IPS DF 4.7 (cell line): ENCODE results near the gene MAGI1.

ENCODE experiments used
- DNase-seq: peaks from one replicate; pipeline ENCODE4 v3.0.0-alpha.2; 2013; ENCODE audit warnings: low spot score; ENCODE audit errors: extremely low read depth

Gene MAGI1

GRCh38 chr3:65597226-65597951, 441.3 kb downstream of the MAGI1 start:
- DNase-seq, result peak; percentile 71

DNA sequence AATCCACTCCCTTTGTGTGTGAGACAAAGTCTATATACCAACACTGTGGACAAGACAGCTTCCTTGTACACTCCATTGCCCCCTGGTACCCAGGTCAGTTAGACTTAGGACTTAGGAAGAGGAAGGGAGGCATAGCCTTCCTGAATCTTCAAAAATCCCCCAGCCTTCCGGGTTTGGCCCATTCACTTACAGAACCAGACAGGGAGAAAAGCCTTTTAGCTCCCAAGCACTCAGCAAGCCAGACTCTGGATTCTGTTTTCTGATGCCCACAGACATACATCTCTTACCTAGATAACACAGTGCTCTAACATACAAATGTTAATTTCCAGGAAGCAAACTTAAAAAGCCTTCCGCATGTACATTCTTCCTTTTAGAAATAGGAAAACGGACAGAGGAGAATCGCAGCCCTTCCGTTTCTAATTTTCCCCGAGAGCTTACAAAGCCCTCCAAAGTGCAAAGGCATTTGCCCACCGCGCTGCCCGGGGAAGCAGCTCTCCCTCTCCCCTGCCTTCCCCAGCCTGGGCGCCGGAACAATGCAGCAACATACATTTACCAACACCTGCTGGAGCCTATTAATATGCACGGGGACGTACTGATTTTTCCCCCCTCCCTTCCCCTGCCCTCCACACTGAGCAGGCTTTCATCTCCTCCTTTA, 442.0 kb downstream of the MAGI1 start:
- DNase-seq, result no peak

DNA sequence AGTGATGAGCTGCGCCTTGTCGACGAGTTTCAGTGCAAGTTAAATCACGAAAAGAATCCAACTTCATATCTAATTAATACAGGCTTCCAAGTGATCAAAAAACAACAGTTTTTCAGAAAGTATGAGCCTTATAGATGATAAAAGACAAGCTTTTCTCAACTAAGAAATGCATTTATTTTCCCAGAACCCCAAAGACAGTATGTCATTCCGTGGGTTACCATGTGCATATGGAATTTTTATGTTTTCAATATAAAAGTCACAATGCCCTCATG, 442.8 kb downstream of the MAGI1 start:
- DNase-seq, result no peak

- DNase-seq, result no peak
Observed at GRCh38 chr3:65595222-65596028, 443.3 kb downstream of the MAGI1 start.

DNA sequence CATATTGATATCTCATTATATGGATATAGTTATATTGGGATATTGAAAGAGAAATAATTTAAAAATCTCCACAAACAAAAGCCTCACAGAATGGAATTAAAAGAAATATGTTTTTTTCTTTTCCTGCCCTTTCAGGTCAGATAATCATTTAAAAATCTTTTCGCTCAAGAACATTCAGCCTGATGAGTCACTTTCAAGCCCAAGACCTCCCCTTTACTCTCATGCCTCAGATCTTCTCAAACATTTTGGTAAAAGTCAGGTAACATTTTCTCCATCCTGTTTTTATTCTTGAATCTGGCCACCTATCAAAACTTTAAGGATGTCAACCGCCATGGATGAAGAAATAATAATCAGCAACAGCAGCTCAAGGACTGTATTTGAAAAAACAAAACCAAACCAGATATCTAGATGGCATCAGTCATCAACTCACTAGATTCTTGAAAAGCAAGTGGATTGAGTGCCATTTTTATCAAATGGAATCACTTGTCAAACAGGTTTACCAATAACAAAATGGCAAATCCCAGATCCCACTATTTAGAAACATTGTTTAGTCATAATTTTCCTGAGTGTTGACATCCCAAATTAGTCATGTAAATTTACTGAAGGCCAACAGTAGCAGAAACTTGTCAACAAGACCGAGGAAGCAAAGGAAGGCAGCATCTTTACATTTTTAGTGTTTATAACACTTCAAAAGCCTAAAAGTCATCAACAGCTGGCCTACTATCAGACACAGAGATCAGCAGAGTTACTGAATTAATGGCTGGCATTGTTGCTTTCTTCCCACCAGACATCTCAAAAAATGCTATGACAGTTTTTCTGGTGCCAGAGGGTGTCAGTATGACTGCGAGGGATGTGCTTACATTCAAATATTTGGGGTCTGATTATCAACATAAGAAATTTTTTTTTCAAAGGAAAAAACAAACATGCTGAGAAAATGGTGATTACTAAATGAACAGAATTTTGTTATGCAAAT, 444.7 kb downstream of the MAGI1 start:
- DNase-seq, result no peak

GRCh38 chr3:65591313-65591712, 447.4 kb downstream of the MAGI1 start:
- no peak for DNase-seq

GRCh38 chr3:65588884-65589283, 449.8 kb downstream of the MAGI1 start:
- DNase-seq, result no peak

DNA sequence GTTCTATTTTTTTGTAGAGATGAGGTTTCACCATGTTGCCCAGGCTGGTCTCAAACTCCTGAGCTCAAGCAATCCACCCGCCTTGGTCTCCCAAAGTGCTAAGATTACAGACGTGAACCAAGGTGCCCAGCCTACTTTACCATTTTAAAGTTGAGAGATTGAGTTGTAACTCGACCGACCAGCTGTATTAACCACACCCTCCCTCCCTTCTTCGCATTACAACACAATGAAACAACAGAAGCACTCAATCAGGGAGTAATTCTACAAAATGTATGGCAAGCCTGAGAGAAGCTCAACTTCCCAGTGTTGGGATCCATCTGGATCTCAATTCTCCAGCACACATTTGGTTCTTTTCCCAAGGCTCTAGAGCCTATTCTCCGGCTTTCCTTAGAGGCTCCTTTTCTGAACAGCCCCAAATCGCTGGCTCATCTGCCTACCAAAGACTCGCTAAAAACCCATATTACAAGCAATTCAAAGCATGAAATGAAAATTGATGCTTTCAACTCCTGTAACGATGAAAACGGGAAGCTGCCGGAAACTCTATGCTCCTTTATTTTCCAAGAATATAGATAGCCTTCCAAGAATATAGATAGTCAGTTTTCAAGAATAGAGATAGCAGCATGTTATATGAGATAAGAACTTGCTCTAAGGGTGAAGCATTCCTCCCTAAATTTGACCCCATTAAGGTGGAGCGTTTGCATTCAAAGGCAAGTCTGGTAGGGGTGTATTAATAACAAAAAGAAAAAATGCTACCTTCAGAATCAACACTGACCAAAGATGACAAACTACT, 450.9 kb downstream of the MAGI1 start:
- no peak for DNase-seq

DNA sequence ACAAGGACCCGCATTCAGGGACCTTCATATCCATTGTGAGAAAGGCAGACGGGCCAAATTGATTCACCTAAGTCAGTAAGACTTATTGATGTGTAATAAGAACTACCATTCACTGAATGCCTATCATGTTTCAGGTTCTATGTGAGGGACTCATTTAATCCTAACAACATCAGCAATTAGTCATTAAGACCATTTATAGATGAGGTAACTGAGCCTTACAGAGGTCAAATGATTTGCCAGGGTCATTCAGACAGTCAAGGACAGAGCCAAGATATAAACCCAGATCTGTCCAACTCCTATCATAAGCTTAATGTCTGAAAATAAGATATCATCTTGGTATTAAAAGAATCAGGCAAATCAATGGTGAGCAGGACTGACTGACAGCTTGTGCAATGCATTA, 453.8 kb downstream of the MAGI1 start:
- DNase-seq, result no peak

DNA sequence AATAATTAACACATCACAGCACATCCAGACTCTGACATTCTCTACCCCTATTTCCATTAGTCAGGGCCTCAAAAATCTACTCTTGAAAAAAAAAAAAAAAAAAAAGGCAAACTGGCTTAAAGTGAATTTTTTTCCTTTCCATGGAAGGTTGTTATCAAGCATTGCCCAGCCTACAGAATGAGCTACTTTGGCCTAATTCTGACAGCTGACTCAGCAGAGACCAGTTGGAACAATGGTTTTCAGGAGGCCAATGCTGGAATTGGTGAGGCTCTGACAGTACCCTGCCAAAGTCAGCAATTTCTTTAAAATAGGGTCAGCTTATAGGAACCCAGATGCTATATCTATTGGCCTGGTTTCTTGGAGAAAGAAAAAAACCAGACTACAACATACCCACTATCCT, 454.7 kb downstream of the MAGI1 start:
- DNase-seq, result no peak

DNA sequence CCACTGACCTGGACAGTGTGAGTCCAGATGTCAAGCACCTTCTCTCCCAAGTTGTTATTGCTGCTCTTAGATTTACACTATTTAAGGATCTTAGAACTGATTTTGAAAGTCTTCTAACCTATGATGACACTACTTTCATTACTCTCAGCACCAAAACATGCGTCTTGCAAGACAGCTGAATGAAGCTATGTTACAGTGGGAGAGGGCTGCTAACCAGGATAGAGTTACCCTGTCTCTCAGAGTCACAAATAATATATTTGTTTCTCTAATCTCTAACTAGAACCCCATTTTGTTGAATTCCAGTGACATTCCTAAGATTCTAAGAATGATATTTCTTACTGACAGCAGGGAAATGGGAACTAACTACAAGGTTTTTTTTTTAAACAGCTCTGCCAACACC, 455.5 kb downstream of the MAGI1 start:
- no peak for DNase-seq

- no peak for DNase-seq
Observed at GRCh38 chr3:65582012-65582717, 456.6 kb downstream of the MAGI1 start.

DNA sequence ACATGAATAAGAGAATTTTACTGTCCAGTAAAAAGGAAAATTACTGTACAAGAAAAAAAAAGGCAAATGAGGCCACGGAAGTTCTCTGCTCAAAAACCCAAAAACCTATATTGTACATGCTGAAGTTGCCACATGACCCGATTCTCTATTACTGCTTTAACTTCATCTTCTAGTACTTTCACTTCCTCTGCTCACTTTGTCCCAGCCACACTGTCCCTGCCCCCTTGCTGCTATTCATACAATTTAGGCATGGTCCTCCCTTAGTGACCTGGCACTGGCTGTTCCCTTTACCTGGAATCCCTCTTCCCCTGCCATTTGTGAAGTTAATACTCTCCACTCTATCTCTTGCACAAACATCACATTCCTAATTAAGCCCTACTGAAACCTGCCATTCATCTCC, 457.4 kb downstream of the MAGI1 start:
- DNase-seq, result no peak

GRCh38 chr3:65578861-65579260, 459.9 kb downstream of the MAGI1 start:
- no peak for DNase-seq

- DNase-seq, result no peak
Observed at GRCh38 chr3:65577843-65578430, 460.8 kb downstream of the MAGI1 start.

- DNase-seq, result no peak
Observed at GRCh38 chr3:65576966-65577365, 461.8 kb downstream of the MAGI1 start.

GRCh38 chr3:65576228-65576627, 462.5 kb downstream of the MAGI1 start:
- DNase-seq, result no peak

GRCh38 chr3:65575376-65575840, 463.3 kb downstream of the MAGI1 start:
- DNase-seq, result no peak

GRCh38 chr3:65573548-65574116, 465.1 kb downstream of the MAGI1 start:
- DNase-seq, result no peak
